Thymus (tissue), 11 donors: ENCODE measurements around the gene GPS2. TPM values are rescaled to one million over a fixed set of nuclear protein-coding genes. Genes with fewer than 3 reads are reported as not detected.

Source experiments
- DNase-seq, 9 donors: peaks; one replicate each; pipeline ENCODE4 v3.0.0-alpha.2; 2013; ENCODE audit warnings: low spot score in 9 of 9, low read depth in 6 of 9, missing footprints in 1 of 9
- H3K27ac ChIP-seq, 2 donors: one replicate each; pipeline ENCODE4 v1.5.1; 2013; ENCODE audit warnings: control low read depth in 1 of 2, low read depth in 1 of 2, low read length in 1 of 2, mild to moderate bottlenecking in 1 of 2, moderate library complexity in 1 of 2
- H3K27me3 ChIP-seq, 2 donors: one replicate each; pipeline ENCODE4 v1.5.1; 2013; ENCODE audit warnings: low read length in 1 of 2; ENCODE audit not compliant: control insufficient read depth in 2 of 2, insufficient read depth in 1 of 2
- H3K36me3 ChIP-seq, 2 donors: one replicate each; pipeline ENCODE4 v1.5.1; 2013; ENCODE audit warnings: low read length in 1 of 2, mild to moderate bottlenecking in 1 of 2, moderate library complexity in 1 of 2; ENCODE audit not compliant: control insufficient read depth in 2 of 2, insufficient read depth in 2 of 2
- H3K4me1 ChIP-seq, 2 donors: one replicate each; pipeline ENCODE4 v1.5.1; 2013; ENCODE audit warnings: low read length in 2 of 2; ENCODE audit not compliant: control insufficient read depth in 2 of 2, insufficient read depth in 2 of 2
- H3K4me3 ChIP-seq, 2 donors: one replicate each; pipeline ENCODE4 v1.5.1; 2013; ENCODE audit warnings: low read length in 2 of 2, control low read depth in 1 of 2, mild to moderate bottlenecking in 1 of 2
- H3K9me3 ChIP-seq, 2 donors: one replicate each; pipeline ENCODE4 v1.5.1; 2013; ENCODE audit warnings: low read length in 1 of 2, mild to moderate bottlenecking in 1 of 2; ENCODE audit not compliant: control insufficient read depth in 2 of 2, insufficient read depth in 1 of 2
- WGBS: extraction: QIAGEN DNeasy Blood & Tissue Kit; methylation state at CpG from one replicate; pipeline ENCODE4 v1.1.7; 2013; 5-methylcytosine and 5-hydroxymethylcytosine counted together
- polyA plus RNA-seq: library from polyadenylated mRNA; stranded (reverse); fragments of 200-250 nt; gene quantifications from one replicate; pipeline ENCODE4 v1.2.3, GENCODE V29; 2013
- total RNA-seq: library from RNA; stranded (reverse); fragments of 120-200 nt; gene quantifications from one replicate; pipeline ENCODE4 v1.2.4, GENCODE V29; 2013
- donor health status: healthy.

GPS2 gene
- total and polyA plus RNA-seq, 2 donors: 49.2 to 71.3 TPM

DNA sequence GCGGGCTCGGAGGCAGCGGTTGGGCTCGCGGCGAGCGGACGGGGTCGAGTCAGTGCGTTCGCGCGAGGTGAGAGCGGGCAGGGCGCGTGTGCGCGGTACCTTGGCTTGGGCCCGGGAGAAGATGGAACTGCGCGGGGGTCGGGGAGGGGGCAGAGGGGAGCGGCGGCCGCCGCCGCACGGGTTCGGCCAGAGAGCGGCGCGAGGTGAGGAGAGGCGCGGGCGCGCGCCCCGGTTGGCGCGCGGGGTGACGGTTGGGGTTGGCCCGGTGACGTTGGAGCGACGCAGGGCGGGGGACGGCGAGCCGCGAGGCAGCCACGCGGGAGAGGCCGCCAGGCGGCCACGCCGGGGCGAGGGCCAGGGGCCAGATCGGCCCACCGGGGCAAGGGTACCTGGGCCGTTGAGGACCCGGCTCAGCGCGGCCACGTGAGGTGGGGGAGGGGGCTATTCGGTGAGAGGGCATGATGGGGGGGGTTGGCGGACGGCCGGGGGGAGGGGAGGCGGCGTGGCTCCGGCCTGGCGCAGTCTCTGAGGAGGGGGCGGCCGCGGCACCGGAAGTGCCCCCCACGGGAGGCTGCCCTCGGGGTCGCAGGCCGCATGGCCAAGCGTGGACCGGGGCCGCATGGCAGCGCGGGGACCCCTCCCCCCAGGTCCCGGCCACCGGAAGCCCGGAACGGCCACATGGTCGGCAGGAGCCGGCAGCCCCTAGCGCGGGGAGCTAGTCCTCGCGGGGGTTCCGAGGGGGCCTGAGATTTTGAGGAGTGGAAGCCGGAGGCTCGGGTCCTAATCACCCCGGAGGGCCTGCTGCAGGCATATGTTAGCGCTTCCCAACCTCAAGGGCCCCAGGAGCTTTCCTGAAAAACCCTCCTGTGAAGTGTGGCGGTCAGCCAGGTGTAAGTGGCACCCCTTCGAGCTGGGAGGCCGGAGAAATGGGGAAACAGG is 7.2 kb downstream of the GPS2 start:
- H3K27ac ChIP-seq: peak overlapping the region; percentile 98 to 99
- peaks cover 16 to 27% of the 10 kb centered on the region in 2 donors for H3K4me1 ChIP-seq
- DNase-seq: peak in 1 of 9 donors; percentile 47
- H3K9me3 ChIP-seq: no peaks in the 10 kb centered on the region
- peak overlapping the region; percentile 90 to 98 for H3K4me3 ChIP-seq
- H3K36me3 ChIP-seq: peaks cover 27 to 37% of the 10 kb centered on the region in 2 donors
- WGBS: under 1% methylated on average over 103 of the region's 104 CpGs
- no peaks in the 10 kb centered on the region for H3K27me3 ChIP-seq

DNA sequence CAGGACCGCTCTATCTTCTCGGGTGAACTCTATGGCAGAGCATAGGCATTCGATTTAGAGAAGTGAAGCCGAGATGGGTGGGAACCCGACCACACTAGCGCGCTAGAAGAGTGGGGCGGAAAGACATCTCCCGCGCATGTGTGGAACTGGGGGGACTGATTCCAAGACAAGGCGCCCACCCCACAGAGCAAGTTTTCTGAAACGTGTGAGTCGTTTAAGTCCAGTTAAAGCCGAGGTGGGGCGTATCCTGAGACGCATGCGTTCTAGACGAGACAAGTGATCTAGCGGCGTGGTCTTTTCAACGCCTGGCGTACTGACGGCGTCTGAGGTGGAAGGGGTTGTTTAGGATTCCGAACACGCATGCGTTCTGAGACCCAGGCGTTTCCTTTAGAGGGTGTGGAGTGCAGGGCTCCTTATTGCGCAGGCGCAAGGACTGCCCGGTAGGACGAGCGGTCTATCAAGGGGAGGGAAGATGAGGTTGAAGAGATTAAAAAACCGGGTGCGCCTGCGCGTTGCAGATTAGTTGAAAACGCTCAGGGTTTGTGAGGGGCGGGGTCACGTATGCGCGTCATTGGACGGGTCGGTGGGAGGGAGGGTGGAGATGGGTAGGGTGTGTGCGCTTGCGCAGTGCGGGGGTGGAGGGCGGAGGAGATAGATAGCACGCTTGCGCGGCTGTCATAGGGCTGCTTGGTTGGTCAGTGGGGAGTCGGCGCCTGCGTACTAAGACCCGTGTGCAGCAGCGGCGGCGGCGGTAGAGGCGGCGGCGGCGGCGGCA is 8.1 kb downstream of the GPS2 start, which contains the start of gene EIF5A:
EIF5A (plus strand) TSS at position 718 of the 775 bp plus-strand sequence. CDS start 2,008 bp downstream, outside the sequence.
- under 1% methylated on average over 64 of the region's 64 CpGs for WGBS

GRCh38 chr17:7304179-7304578 is 11.0 kb downstream of the GPS2 start:
- WGBS: 98% methylated on average over 7 of the region's 7 CpGs
- H3K36me3 ChIP-seq: peaks cover 0 to under 1% of the 10 kb centered on the region in 2 donors
- no peak overlapping the region for H3K4me3 ChIP-seq
- peaks cover 11 to 13% of the 10 kb centered on the region in 2 donors for H3K4me1 ChIP-seq
- DNase-seq: no peak
- H3K9me3 ChIP-seq: no peaks in the 10 kb centered on the region
- H3K27ac ChIP-seq: no peak overlapping the region
- H3K27me3 ChIP-seq: no peaks in the 10 kb centered on the region

More for the DNA sequence above, 8.1 kb downstream of the GPS2 start, which contains the start of gene EIF5A:
- Histone ChIP-seq H3K4me3 (peak within 1 kb of the TSS; percentile 90 to 98), H3K9me3 (no peaks in the 10 kb centered on the region), H3K36me3 (peaks cover 20 to 28% of the 10 kb centered on the region in 2 donors), H3K27me3 (no peaks in the 10 kb centered on the region), H3K4me1 (peaks cover 17 to 27% of the 10 kb centered on the region in 2 donors), H3K27ac (peak within 1 kb of the TSS; percentile 98 to 99)
- DNase-seq: peak; percentile 99 to 100 (median 100)

DNA sequence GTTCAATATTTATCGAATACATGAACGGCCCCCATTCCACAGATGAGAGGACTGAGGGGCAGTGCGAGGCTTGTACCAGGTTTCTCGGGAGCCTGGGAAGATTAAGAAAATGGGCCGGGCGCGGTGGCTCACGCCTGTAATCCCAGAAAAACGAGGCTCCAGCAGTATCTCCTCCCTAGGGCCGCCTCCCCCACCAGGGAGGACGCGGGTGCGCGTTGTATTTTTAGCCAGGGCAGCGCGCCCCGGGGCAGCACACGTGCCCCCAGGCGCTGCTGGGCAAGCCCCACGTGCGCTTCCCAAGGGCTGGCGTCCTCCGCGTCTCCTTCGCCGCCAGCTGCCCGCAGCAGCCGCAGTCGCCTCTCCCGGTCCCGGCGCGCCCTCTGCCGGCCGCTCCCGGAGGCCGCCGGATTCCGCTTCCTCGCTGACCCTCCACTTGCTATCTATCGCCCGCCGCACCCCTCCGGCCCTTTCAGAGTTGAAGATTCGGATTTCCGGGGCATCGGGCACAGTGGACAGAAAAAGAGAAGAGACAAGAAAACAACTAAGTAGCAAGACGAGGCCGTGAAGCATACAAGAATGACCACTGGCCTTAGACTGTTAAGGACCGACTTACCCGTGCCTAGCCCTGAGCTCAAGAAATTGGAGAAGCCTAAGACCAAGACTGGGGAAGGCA is 18.8 kb downstream of the GPS2 start:
- DNase-seq: peak in 3 of 9 donors; percentile 56 to 71 (median 63)
- H3K9me3 ChIP-seq: no peaks in the 10 kb centered on the region
- peaks cover 24 to 38% of the 10 kb centered on the region in 2 donors for H3K4me1 ChIP-seq
- H3K4me3 ChIP-seq: peak overlapping the region in 1 of 2 donors; percentile 5
- H3K36me3 ChIP-seq: no peaks in the 10 kb centered on the region
- H3K27me3 ChIP-seq: peaks cover 26 to 63% of the 10 kb centered on the region in 2 donors
- H3K27ac ChIP-seq: no peak overlapping the region
- WGBS: 6% methylated on average over 51 of the region's 51 CpGs

DNA sequence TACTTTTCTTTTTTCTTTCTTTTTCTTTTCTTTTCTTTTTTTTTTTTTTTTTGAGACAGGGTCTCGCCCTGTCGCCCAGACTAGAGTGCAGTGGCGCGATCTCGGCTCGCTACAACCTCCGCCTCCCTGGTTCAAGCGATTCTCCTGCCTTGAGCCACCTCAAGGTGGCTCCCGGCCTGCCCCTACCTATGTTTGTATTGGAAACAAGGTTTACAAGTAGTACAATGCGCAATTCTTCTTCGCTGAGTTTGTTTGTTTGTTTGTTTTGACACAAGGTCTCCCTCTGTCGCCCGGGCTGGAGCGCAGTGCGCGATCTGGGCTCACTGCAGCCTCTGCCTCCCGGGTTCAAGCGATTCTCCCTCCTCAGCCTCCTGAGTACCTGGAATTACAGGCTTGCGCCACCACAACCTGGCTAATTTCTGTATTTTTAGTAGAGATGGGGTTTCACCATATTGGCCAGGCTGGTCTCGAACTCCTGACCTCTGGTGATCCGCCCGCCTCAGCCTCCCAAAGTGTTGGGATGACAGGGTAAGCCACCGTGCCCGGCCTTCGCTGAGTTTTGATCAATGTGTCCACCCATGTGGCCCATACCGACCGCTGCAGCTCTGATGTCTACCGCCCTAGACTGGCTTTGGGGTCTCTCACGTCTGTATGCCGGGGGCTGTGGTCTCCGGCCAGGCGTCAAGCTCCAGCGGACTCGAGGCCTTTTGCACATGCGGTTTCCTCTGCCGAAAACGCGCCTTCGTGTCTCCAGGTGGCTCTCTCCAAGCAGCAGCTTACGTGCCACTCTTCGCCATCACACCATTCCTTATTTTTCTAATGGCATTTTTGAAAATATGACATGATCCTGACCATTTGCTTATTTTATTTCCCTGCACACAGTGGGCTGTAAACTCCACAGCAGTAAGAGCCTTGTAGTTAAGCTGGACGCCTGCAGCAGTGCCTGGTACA is 19.7 kb downstream of the GPS2 start:
- WGBS: 52% methylated on average over 42 of the region's 42 CpGs
- Histone ChIP-seq H3K4me1 (peaks cover 24 to 38% of the 10 kb centered on the region in 2 donors), H3K4me3 (peak overlapping the region in 1 of 2 donors; percentile 38), H3K27ac (no peak overlapping the region), H3K9me3 (no peaks in the 10 kb centered on the region), H3K27me3 (peaks cover 29 to 71% of the 10 kb centered on the region in 2 donors), H3K36me3 (no peaks in the 10 kb centered on the region)
- no peak for DNase-seq

GRCh38 chr17:7294614-7295153 is 20.5 kb downstream of the GPS2 start, which contains the start of gene YBX2:
Gene YBX2, minus strand, starts transcription at chr17:7294639. Its CDS starts 139 bp downstream, at chr17:7294500.
- under 1% methylated on average over 57 of the region's 57 CpGs for WGBS
- Histone ChIP-seq H3K4me1 (peaks cover 24 to 38% of the 10 kb centered on the region in 2 donors), H3K27ac (no peak within 1 kb of the TSS), H3K4me3 (peak within 1 kb of the TSS in 1 of 2 donors; percentile 38), H3K36me3 (no peaks in the 10 kb centered on the region), H3K9me3 (no peaks in the 10 kb centered on the region), H3K27me3 (peaks cover 29 to 80% of the 10 kb centered on the region in 2 donors)
- DNase-seq: peak in 4 of 9 donors; percentile 52 to 69 (median 67)

DNA sequence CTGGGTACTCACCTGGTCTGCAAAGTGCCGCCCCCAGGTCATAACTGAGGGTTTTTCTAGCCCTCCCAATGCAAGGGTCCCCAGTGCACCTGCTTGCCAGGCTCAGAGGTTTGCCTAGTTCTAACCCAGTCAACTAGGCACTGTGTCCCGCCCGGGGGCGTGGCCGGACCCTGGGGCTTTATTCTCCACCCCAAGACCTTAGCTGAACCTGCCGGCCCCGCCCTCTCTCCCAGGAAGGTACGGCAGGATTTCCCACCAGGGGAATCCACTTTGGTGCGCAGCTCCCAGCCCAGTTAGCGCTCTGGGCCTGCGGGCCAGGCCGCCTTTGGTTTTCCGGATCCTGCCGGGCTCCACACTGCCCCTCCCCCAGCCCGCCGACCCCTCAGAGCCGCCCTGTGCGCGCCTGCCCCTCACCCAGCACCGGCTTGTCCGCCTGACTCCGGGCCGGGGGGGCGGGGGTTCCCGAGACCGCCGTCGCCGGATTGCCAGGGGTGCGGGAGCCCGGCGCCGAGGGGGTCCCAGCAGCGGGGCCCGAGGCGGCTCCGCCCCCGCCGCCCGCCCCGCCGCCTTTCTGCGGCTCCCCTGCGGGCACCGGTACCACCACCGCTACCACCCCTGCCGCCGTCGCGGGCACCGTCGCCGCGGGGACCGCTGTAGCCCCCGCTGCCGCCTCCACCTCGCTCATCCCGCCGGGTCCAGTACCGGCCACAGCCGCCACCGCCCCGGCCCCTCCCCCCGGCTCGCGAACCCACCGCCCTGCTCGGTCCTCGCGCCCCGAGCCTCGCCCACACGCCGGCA is 21.1 kb downstream of the GPS2 start:
- peaks cover 29 to 86% of the 10 kb centered on the region in 2 donors for H3K27me3 ChIP-seq
- no peaks in the 10 kb centered on the region for H3K9me3 ChIP-seq
- DNase-seq: no peak
- WGBS: 5% methylated on average over 75 of the region's 75 CpGs
- H3K27ac ChIP-seq: no peak overlapping the region
- peaks cover 24 to 38% of the 10 kb centered on the region in 2 donors for H3K4me1 ChIP-seq
- peak overlapping the region in 1 of 2 donors; percentile 38 for H3K4me3 ChIP-seq
- no peaks in the 10 kb centered on the region for H3K36me3 ChIP-seq
